Activated T-cell treated with anti-CD3 and anti-CD28 coated beads, Interleukin-2, amount 50 U/mL, for 4 hours (primary cell): Measurements from ENCODE around the gene AKTIP. TPM values are rescaled to one million over a fixed set of nuclear protein-coding genes. Genes with fewer than 3 reads are reported as not detected.

Experiments used
- ATAC-seq, 2 donors: fragments of 200-7000 bp; cut with Tn5 transposase; one replicate each; pipeline ENCODE4 v1.10.0; 2021
- DNase-seq: peaks from one replicate; pipeline ENCODE4 v3.0.0-alpha.2; 2020
- H3K27me3 Mint-ChIP-seq: one replicate; pipeline ENCODE4 v1.8.0; 2021; ENCODE audit warnings: low read depth, mixed read lengths
- H3K36me3 Mint-ChIP-seq: one replicate; pipeline ENCODE4 v1.8.0; 2022; ENCODE audit warnings: mixed read lengths; ENCODE audit not compliant: insufficient read depth
- H3K4me1 Mint-ChIP-seq: one replicate; pipeline ENCODE4 v1.8.0; 2021; ENCODE audit warnings: low read depth, mixed read lengths
- H3K4me3 Mint-ChIP-seq: one replicate; pipeline ENCODE4 v1.8.0; 2021; ENCODE audit warnings: mild to moderate bottlenecking, moderate library complexity, mixed read lengths
- H3K9me3 Mint-ChIP-seq: one replicate; pipeline ENCODE4 v1.8.0; 2021; ENCODE audit warnings: mixed read lengths
- total RNA-seq, 3 donors: library from RNA; stranded (reverse); gene quantifications; one replicate each; pipeline ENCODE4 v1.2.1, GENCODE V29; 2021

AKTIP gene
- total RNA-seq, 3 donors from 2014 or later = 22.9 to 28.6 (median 24.5) TPM

DNA sequence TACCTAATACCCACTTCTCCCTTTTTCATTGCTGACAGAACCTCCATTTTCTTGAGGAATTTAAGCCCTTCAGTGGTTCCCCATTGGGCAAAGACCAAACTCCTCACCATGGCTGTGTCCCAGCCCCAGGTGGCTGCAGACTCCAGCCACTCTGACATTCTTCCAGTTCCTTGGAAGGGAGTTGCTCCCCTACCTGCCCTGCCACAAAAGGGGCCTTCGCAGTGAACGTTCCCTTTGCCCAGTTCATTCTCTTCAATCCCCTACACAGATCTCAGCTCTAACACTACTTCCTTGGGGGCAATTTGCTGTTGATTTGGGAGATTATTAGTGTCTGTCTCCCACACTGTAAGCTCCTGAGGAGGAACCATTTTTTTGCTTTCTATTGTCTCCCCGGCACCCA, 3.2 kb upstream of the AKTIP start:
- no peaks in the 10 kb centered on the region for H3K27me3 Mint-ChIP-seq
- H3K36me3 Mint-ChIP-seq = no peaks in the 10 kb centered on the region
- no peaks in the 10 kb centered on the region for H3K9me3 Mint-ChIP-seq
- peaks cover 37% of the 10 kb centered on the region for H3K4me1 Mint-ChIP-seq
- no peak for ATAC-seq
- no peak for DNase-seq
- H3K4me3 Mint-ChIP-seq = no peak overlapping the region

DNA sequence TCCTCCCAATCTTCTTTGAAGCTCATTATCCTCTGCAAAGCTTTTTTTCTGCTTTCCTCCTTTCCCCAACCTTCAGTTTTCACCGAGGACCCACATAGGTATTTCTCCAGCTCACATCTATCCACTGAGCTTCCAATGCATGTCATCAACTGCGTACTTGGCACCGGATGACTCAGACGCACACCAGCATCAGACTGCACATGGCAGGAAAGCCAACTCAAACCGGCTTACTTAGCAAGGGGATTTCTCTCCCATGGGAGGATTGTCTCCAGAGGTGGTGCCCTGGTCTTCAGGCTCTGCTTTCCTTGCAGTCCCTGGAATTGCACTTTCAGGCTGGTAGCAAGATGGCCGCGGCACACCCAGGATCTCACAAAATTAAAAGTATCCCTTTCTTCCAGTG, 1.7 kb upstream of the AKTIP start:
- DNase-seq (peak; percentile 20), ATAC-seq (no peak)
- peaks cover 4% of the 10 kb centered on the region for H3K36me3 Mint-ChIP-seq
- H3K9me3 Mint-ChIP-seq = no peaks in the 10 kb centered on the region
- peaks cover 40% of the 10 kb centered on the region for H3K4me1 Mint-ChIP-seq
- H3K27me3 Mint-ChIP-seq = no peaks in the 10 kb centered on the region
- peak overlapping the region; percentile 85 for H3K4me3 Mint-ChIP-seq

DNA sequence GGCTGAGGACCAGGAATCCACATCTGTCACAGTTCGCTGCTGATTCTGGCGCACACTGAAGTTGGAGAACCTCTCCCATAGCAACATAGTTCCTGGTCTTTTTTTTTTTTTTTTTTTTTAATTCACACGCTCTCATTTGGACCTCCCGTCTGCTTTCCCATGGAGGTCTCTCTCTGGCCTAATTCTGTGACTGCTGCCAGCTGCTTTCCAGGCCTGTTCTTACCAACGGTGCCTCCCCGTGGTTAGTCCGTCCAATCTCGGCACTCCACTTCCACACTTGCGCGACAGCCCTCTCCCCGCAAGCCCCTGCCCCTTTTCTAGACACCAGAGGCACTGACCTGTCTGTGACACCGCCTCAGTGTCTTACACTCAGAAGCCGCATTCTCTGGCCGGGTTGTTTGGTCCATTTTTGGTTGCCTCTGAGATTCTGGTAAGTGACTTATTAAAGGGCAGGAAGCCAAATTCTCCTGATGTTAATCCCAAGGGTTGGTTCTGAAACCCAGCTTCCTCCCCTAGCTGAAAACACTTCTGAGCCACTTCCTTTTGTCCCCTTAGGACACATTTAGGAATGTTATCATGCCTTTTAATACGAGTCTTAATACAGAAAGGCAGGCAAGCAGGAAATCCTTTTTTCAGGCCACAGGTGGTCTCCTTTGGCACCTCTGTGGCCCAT, 1.1 kb upstream of the AKTIP start:
- H3K9me3 Mint-ChIP-seq = no peaks in the 10 kb centered on the region
- no peaks in the 10 kb centered on the region for H3K27me3 Mint-ChIP-seq
- DNase-seq (peak; percentile 12), ATAC-seq (no peak)
- peak overlapping the region; percentile 85 for H3K4me3 Mint-ChIP-seq
- peaks cover 41% of the 10 kb centered on the region for H3K4me1 Mint-ChIP-seq
- peaks cover 5% of the 10 kb centered on the region for H3K36me3 Mint-ChIP-seq

DNA sequence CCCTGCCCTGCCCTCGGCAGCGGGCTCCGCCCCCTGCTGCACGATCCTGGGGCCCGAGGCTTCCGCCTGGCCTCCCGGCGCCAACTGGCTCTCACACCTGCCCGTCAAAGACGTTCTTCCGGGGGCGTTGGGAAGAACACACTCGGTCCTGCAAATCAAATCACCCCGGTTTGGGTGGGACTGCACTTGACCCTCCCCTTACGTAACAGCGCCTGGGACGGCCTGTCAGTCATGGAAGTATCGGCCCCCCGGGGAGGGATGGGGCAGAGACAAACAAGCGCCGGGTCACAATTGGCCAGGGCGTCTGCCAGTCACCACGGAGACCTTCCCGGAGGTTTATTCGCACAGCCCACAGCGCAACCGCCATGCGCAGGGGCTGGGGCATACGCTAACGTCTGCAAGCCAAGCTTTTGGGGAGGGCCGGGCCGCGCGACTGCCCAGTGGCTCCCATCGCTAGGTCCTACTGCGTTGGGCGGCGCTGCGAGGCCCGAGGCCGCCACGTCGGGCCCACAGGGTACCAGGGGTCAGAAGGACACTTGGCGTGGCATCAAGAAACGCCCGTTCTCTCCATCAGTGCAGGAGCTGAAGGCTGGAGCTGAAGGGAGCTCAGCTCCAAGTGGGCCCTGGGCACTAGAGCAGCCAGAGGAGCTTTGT, 388 bp upstream of the AKTIP start:
- peak; percentile 89 to 91 for ATAC-seq

DNA sequence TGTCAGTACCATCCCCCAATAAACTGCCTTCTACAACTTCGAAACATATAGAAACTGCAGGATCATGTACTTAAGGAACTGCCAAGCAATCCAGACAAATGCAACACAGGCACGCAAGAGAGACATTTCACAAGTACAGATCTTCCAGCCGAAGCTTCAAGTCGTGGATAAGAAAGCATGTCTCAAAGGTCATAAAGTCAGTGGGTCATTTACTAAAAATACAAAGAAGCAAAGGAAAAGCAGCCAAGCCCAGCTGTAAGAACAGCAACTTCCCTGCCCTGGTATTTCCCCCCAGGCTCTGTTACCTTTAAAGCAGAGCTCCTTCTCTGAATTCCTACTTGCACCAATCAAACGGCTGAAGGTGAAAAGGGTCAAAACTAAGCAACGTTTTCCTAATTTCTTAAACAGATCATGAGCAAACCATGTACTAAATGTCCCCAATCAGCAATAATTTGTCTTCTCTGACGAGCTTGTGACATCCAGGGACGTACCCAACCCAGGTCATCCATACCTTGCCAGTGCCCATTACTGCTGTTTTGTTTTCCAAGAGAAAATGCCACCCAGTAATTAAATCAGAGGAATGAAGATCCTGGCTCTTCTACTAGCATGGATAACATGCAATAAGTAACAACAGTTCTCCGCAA, 1.7 kb downstream of the AKTIP start:
- H3K4me3 Mint-ChIP-seq = peak overlapping the region; percentile 90
- peaks cover 20% of the 10 kb centered on the region for H3K36me3 Mint-ChIP-seq
- peaks cover 53% of the 10 kb centered on the region for H3K4me1 Mint-ChIP-seq
- no peaks in the 10 kb centered on the region for H3K9me3 Mint-ChIP-seq
- ATAC-seq = no peak
- no peak for DNase-seq
- H3K27me3 Mint-ChIP-seq = no peaks in the 10 kb centered on the region

More for the DNA sequence above, 388 bp upstream of the AKTIP start:
- H3K36me3 Mint-ChIP-seq = peaks cover 9% of the 10 kb centered on the region
- peaks cover 48% of the 10 kb centered on the region for H3K4me1 Mint-ChIP-seq
- H3K9me3 Mint-ChIP-seq = no peaks in the 10 kb centered on the region
- H3K27me3 Mint-ChIP-seq = no peaks in the 10 kb centered on the region
- DNase-seq = peak; percentile 99
- H3K4me3 Mint-ChIP-seq = peak overlapping the region; percentile 85

DNA sequence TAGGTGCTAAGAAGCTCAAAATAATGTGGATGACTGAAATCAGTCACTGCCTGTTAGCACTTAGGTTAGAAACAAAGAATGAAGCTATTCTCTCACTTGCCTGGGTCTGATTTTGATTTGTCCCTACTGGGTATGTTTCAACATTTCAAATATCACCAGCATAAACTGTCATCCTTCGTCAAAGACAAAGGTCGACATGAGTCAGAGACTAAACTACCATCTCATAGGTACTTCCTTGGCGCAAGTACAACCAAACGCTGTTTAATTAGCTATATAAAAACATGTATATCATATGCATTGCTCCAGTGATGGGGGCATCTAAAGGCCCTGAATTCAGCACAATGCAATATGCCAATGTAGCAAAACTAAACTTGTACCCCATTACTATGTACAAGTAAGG, 4.0 kb downstream of the AKTIP start:
- Mint-ChIP-seq H3K4me1 (peaks cover 49% of the 10 kb centered on the region), H3K27me3 (no peaks in the 10 kb centered on the region), H3K36me3 (peaks cover 41% of the 10 kb centered on the region), H3K4me3 (no peak overlapping the region), H3K9me3 (no peaks in the 10 kb centered on the region)
- peak; percentile 1 to 5 for ATAC-seq
- DNase-seq = no peak

DNA sequence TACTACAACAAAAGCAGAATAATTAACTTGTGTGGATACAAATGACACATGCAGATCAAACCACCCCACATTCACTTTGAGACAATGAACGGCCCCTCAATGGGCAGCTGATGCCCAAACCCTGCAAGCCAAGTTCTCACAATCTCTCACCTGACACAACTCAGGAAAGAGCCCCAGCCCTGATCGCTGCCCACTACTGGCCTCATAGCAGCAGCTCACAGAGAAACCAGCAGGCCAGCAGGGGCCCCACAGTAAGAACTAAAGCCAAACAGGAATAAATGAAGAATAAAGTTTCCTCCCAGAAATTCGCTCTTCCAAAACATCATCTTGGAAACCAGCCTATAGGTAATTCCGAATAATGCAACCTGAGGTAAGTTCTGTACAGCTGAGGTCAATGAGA, 7.7 kb downstream of the AKTIP start:
- ATAC-seq (no peak), DNase-seq (no peak)
- Mint-ChIP-seq H3K4me3 (no peak overlapping the region), H3K36me3 (peaks cover 60% of the 10 kb centered on the region), H3K4me1 (peaks cover 45% of the 10 kb centered on the region), H3K27me3 (no peaks in the 10 kb centered on the region), H3K9me3 (no peaks in the 10 kb centered on the region)

DNA sequence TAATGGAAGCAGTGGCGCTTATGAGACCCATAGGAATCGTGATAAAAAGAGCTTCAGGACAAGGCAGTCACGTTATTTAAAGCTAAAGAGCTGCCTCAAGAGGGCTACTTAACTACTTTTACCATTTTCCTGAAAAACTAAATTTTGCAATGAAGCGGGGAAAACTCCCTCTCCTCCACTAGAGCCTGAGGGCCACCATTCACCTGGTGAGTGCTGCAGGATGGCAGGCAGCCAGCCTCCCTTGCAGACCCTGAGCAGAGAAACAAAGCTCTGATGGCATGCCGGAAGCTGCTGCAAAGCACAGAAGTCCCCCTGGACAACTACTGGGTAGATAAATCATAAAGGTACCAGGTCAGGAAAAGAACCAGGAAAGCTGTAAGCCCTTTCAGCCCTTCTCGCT, 8.4 kb downstream of the AKTIP start:
- no peak overlapping the region for H3K4me3 Mint-ChIP-seq
- H3K9me3 Mint-ChIP-seq = no peaks in the 10 kb centered on the region
- H3K36me3 Mint-ChIP-seq = peaks cover 63% of the 10 kb centered on the region
- peaks cover 46% of the 10 kb centered on the region for H3K4me1 Mint-ChIP-seq
- DNase-seq (no peak), ATAC-seq (no peak)
- no peaks in the 10 kb centered on the region for H3K27me3 Mint-ChIP-seq

DNA sequence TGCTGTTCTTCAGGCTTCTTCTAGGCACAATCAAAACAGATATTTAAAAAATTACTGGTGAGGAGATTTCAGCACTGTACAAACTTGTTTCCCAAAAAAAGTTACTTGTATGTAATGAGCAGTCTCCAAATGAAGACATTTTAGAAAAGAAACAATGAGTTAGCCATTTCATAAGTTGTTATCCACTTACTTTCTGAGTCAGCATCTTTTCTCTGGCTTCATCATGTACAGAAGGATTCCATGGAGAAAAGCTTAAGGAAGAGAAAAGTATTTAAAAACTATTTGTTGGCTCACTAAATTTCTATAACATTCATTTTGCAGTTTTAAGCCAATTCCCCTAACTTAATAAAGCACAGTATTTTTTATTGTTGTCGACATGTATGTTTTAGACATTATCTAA, 10.5 kb downstream of the AKTIP start:
- peaks cover 41% of the 10 kb centered on the region for H3K4me1 Mint-ChIP-seq
- no peaks in the 10 kb centered on the region for H3K27me3 Mint-ChIP-seq
- ATAC-seq = no peak
- H3K9me3 Mint-ChIP-seq = no peaks in the 10 kb centered on the region
- DNase-seq = no peak
- H3K36me3 Mint-ChIP-seq = peaks cover 60% of the 10 kb centered on the region
- H3K4me3 Mint-ChIP-seq = no peak overlapping the region

DNA sequence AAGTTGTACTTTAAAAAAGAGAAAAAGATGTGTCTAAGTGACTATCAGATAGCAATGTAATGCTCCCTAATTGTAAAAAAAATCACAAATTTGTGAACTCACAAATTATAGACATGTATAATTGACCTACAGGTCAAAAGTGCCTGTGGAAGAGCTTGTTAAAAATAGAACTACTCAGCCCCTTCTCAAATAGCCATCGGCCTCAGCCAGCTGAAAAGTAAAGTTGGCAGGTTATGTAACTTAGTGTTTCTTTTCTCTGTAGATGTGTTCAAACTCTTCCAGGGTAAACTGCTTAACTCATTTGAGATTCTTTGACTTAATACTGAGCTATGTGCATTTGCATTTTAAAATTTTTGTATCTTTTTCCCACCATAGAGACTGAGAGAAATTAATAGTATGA, 13.3 kb downstream of the AKTIP start:
- peaks cover 30% of the 10 kb centered on the region for H3K4me1 Mint-ChIP-seq
- ATAC-seq (no peak), DNase-seq (no peak)
- H3K27me3 Mint-ChIP-seq = no peaks in the 10 kb centered on the region
- no peak overlapping the region for H3K4me3 Mint-ChIP-seq
- H3K36me3 Mint-ChIP-seq = peaks cover 67% of the 10 kb centered on the region
- peaks cover 15% of the 10 kb centered on the region for H3K9me3 Mint-ChIP-seq

DNA sequence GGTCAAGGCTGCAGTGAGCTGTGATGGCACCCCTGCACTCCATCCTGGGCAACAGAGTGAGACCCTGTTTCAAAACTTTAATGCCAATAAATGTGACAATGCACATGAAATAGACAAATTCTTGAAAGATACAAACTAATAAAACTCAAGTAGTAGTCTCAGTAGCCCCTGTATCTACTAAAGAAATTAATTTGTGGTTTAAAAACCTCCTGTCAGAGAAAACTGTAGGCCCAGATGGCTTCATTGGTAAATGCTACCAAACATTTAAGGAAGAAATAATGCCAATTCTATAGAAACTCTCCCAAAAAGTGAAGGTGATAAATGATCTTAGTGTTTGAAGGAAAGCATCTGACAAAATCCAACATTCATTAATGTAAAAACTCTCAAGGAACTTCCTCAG, 16.8 kb downstream of the AKTIP start:
- peaks cover 26% of the 10 kb centered on the region for H3K4me1 Mint-ChIP-seq
- H3K36me3 Mint-ChIP-seq = peaks cover 73% of the 10 kb centered on the region

DNA sequence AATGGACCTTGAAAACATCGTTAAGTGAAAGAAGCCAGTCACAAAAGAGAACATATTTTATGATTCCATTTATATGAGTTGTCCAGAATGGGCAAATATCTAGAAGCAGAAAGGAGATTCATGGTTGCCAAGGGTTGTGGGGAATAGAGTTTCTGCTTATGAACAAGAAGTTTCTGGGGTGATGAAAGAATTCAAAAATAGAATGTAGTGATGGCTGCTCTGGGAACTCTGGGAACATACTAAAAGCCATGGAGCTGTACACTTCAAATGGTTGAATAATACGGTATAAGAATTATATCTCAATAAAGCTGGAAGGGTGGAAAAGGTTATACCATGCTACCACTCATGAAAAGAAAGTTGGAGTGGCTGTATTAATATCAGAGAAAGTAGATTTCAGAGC, 18.5 kb downstream of the AKTIP start:
- Mint-ChIP-seq H3K4me1 (peaks cover 17% of the 10 kb centered on the region), H3K27me3 (no peaks in the 10 kb centered on the region)

More for the DNA sequence above, 16.8 kb downstream of the AKTIP start:
- Mint-ChIP-seq H3K4me3 (no peak overlapping the region), H3K27me3 (no peaks in the 10 kb centered on the region), H3K9me3 (peaks cover 18% of the 10 kb centered on the region)
- ATAC-seq (no peak), DNase-seq (no peak)

DNA sequence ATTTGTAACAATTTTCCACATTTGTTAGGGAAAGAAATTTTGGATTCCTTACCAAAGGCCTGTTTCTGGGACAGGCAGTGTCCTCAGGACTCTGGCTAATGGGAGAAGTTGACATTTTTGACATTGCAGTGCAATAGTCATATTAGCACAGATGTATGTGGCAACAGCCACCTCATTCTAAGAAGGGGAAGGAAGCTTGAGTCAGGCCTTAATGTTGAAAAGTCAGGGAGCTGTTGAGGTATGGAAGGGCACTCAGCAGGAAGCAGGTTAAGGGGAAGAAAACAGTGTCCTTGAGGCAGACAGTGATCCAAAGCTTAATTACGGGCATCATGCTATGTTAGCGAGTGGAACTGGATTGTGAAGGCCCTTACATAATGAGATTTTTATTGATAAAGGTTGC, 20.9 kb downstream of the AKTIP start:
- Mint-ChIP-seq H3K9me3 (peaks cover 17% of the 10 kb centered on the region), H3K4me3 (no peak overlapping the region), H3K27me3 (no peaks in the 10 kb centered on the region), H3K36me3 (peaks cover 72% of the 10 kb centered on the region), H3K4me1 (peaks cover 22% of the 10 kb centered on the region)
- DNase-seq (no peak), ATAC-seq (no peak)

More for the DNA sequence above, 18.5 kb downstream of the AKTIP start:
- H3K9me3 Mint-ChIP-seq = peaks cover 18% of the 10 kb centered on the region
- H3K4me3 Mint-ChIP-seq = no peak overlapping the region
- ATAC-seq = no peak
- no peak for DNase-seq
- H3K36me3 Mint-ChIP-seq = peaks cover 70% of the 10 kb centered on the region

DNA sequence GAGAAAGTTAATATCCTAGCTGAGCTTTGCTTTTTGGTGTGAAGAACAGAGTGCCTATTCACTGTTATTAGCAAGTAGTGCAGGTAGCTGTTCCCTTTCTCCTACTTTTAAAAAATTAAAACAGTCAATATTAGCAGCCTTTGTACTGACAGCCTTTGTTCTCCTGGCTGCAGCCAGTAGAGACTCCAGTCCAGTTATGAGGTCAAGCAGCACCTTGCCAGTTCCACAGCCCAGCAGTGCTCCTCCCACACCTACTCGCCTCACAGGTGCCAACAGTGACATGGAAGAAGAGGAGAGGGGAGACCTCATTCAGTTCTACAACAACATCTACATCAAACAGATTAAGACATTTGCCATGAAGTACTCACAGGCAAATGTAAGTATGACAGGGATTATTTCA, 22.6 kb downstream of the AKTIP start:
- Mint-ChIP-seq H3K36me3 (peaks cover 65% of the 10 kb centered on the region), H3K9me3 (peaks cover 6% of the 10 kb centered on the region), H3K27me3 (no peaks in the 10 kb centered on the region), H3K4me3 (no peak overlapping the region), H3K4me1 (peaks cover 37% of the 10 kb centered on the region)
- DNase-seq (no peak), ATAC-seq (no peak)

DNA sequence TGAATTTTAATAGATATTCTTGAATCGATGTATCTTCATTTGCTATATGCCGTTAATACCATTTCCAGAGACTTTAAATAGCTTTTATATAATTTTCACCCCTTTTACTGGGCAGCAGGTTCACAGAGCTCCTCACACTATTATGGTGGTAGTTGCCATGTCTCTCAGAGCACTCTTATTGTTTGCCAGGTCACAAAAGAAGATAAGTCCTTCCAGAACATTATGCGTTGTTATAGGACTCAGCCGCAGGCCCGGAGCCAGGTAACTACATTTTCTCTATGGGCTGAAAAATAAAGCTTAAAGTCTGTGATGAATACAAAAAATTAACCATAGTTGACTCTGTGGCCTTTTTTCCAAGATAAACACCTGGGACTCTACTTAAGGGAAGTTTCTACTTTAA, 24.0 kb downstream of the AKTIP start:
- Mint-ChIP-seq H3K4me1 (peaks cover 43% of the 10 kb centered on the region), H3K36me3 (peaks cover 58% of the 10 kb centered on the region), H3K9me3 (no peaks in the 10 kb centered on the region), H3K4me3 (no peak overlapping the region), H3K27me3 (no peaks in the 10 kb centered on the region)
- ATAC-seq = no peak
- DNase-seq = no peak
